HG03095 (cell line): ENCODE measurements around the gene CCDC88C.

Experiments
- ATAC-seq: cut with Tn5 transposase; IDR thresholded peaks from one replicate; pipeline ENCODE4 v1.9.1; 2021; ENCODE audit warnings: moderate library complexity; ENCODE audit not compliant: unreplicated experiment

CCDC88C gene

DNA sequence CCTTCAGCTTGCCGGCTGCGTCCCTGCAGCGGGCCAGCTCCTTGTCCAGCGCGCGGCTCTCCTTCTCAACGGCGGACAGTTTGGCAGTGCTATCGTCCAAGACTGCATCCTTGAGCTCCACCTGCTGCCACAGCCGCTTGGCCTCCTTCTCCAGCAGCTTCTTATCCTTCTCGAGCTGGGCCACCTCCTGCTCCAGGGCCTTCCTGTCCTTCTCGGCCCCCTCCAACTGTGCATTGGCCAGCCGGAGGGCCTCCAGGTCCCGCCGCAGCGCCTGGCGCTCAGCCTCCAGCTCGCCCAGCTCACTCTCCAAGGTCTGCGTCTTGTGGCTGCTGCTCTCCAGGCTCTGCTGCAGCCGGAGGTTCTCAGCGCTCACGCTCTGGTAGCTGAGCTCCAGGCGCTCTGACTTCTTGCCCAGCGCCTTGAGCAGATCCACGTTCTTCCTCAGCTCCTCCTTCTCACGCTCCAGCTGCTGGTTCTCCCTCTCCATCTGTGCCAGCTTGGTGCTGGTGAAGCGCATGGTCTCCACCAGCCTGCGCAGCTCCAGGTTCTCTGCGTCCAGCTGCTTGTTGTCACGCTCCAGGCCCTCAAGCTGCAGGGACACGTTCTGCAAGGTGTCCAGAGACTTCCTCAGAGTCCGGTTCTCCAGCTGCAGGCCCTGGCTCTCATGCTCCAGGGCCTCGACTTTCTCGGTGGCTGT lies 104.3 kb downstream of the CCDC88C start:
- no peak for ATAC-seq

DNA sequence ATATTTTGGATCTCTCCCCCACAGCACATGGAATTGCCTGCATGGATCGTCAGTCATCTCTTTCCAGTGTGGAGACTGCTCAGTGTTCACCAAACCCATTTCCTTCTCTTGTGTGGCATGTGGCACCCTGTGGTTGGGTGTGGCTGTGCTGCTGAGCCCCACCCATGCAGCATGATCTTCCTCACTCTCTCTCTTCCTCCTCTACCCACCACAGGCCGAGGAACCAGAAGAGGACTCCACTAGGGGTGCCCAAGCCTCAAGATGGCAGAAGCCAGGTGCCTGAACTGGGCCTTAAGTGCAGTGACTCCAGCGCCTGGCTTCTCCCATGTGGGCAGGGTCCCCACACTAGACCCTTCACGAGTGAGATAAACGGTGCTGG lies 106.3 kb downstream of the CCDC88C start:
- no peak for ATAC-seq

DNA sequence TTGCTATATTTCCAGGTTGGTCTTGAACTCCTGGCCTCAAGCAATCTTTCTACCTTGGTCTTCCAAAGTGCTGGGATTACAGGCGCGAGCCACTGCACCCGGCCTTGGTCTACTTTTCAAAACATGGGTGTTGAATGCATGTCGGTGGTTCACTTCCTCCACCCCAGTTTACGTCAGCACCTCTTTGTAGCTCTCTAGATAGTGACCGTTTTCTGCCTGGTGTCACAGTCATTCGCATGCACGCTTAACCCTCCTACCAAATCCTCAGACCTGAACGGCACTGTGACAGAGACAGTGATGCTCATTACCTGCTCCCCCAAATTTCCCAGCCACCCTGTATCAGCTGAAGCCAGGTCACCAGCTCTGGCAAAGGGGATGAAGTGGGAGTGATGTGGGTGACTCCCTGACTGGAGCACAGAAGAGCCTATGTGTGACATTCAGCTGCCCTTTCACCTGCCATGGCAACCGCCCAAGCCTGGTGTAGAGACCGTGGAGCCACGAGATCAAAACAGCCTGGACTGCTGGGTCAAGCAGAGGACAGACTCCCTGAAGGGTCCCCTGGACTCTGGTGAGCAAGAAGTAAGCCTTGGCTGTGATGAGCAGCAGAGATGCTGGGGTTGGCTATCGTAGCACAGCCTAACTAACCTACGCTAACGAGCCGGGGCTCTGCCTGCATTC lies 106.9 kb downstream of the CCDC88C start:
- no peak for ATAC-seq

DNA sequence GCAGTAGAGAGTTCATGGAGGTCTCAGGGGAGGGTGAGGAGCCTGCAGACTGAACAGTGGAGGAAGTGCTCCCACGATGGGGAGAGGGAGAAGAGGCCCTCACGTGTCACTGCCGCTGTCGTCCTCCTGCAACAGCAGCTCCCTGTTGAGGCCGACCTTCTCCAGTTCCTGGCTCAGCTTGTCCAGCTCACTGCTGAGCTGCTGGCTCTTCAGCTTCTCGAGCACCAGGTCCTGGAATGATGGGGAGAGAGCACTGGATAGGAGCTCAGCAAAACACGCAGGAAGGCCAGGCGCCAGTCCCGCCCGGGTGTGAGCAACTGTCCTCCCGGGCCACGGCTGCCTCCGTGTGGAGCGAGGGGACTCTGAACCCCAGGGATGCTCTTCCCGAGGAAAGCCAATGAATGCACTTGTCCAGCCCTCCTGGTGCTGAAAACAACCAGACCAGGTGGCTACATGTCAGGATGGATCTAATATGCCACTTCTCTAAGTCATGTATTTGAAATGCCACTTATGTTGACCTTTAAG lies 107.8 kb downstream of the CCDC88C start:
- no peak for ATAC-seq

DNA sequence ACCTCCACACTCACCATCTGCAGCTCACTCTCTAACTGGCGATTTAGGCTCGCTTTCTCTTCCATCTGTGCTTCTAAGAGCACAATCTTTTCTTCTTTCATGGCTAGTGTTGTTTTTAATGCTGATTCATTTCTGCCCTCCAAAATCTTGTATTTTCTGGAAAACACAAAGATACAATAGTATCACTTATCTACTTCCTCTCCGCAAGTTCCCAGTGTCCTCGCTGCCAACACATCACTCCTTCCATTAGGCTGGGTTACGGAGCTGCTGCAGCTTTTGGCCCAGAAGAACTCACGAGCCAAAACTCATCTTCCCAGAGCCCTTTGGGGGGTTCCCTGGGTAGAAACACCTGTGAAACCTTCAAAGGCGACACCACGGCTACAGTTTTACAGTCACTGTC lies 109.3 kb downstream of the CCDC88C start:
- ATAC-seq, result no peak

DNA sequence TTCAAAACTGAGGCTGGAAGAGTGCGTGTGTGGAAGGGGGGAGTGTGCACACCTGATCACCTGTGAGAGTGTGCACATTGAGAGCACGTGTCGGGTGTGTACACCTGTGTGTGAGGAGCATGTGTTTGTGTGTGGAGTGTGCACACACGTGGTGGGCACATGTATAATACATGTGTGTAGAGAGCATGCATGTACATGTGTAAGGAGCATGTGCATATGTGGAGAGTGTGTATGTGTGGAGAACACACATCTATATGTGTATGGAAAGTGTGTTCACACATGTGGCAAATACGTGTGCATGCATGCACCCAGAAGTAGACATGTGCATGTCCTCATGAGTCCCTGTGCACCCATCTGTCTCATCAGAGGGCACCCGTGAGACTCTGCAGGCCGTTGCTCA lies 110.0 kb downstream of the CCDC88C start:
- ATAC-seq, result no peak

DNA sequence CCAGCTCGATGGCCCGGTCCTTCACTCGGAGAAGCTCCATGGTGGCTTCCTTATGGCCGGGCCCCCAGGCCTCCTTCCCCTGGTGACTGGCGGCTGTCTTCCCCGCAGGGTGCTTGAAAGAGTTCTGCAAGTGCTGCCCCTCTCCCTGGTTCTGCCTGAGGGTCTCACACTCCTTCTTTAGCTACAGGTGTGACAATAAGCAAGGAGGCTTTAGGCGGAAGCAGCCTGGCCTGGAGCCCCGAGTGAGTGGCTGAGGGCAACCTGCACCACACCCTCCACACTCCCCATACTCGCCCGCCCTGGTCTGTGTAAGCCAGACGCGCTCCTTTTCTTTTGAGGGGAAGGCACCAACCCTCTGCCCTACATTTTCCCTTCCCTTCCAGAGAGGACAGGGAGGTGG lies 110.6 kb downstream of the CCDC88C start:
- no peak for ATAC-seq

DNA sequence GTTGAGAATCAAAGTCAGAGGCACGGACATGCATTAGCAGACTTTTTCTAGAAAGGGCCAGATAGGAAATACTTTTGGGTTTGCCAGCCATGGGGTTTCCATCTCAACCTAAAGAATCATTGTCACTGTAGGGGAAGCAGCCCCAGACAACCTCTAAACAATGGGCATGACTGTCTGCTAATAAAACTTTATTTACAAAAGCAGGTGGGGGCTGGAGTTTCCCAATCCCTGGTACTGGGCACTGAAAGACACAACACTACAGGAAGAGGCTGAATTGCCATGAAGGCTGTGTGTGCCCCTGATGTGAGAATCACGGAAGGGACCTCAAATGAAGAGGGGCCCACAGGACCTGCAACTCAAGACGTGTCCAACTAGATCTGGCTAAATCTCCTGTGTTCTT lies 111.1 kb downstream of the CCDC88C start:
- no peak for ATAC-seq

DNA sequence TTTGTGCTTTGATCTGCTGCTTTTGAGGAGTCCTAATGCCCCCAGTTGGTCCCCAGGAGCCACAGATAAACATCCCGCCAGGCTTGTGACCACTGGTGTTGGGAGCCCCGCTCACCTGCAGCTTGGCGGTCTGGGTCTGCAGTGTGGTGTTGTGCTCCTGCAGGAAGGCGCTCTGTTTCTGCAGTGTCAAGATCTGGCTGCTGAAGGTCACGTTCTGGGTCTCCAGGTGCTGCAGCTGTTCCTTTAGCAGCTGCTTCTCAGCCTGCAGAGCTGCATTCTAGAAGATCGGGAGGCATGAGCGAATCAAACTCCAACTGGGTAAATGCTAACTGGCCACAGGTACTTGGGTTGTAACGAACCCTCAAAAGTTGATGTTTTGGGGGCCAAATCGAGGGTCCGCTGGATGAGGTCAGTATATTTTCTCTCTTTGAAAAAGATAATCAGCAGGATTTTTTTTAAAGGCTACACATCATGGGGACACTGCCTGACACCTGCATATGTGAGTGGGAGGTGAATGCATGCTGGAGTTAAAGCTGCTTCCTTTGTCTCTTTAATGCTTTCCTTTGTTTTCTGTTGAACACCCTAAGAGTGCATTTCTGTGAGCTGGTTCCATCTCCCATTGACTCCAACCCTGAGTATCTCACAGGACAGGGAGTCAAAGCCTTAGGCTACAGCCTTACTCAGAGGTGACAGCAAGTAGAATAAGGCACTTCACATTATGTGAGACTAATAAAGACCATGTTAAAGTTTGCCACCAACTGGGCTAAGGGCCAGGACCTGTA lies 111.8 kb downstream of the CCDC88C start:
- no peak for ATAC-seq

DNA sequence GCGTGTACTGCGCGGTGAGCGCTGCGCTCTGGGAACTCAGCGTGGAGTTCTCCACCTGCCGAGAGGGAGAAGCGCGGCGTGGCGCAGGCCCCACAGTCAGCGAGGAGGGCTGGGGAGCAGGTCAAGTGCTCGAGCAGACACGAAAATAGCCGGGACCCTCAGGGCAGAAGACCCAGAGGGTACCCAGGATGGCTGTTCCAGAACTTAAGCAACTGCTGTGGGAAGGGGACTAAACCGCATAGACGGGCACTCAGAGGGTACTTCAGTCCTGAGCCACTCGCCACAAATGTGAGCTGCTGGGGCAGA lies 113.7 kb downstream of the CCDC88C start:
- no peak for ATAC-seq

DNA sequence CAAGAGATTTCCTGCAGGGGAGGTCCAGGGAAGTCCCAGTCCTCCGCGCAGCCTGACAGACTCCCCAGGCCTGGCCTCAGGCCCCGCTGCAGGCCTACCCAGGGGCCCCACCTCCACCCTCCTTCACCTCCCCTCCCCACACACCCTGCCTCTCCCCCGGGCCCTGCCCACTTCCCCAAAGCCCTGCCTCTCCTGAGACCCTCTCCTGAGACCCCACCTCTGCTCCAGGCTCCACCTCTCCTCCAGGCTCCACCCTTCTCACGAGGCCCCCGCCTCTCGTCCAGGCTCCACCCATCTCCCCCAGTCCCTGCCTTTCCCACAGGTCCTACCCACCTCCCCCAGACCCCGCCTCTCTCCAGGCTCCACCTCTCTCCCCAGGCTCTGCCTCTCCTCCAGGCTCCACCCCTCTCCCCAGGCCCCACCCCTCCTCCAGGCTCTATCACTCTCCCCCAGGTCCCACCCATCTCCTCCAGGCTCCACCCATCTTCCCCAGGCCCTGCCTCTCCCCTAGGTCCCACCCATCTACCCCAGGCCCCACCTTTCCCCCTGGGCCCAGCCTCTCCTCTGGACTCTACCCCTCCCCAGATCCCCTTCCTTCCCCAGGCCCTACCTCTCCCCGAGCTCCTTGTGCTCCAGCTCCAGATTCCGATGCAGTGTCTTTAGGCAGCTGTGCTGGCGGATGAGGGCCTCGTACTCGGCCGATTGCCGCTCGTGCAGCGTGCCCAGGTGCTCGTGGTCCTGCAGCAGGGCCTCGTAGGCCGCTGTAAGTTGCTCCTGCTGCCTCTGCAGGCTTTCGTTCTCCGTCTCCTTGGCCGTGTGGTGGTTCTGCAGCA lies 114.3 kb downstream of the CCDC88C start:
- ATAC-seq, result peak; percentile 76

DNA sequence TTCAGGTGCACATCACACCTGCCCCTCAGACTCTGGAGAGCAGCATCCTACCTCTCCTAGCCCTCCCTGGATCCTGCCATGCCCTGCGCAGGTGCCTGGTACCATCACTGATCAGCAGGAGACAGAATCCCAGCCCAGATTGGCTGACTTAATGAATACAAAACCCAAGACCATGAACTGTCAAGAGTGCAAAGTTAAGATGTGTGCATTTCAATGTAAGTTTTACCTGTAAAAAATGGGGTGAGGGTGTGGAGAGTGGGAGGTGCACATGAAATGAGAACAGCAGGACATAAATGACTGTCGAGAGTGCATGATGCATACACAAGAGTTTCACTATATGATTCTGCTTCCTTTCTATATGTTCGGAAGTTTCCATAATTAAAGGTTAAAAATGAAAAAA lies 115.2 kb downstream of the CCDC88C start:
- ATAC-seq, result no peak

DNA sequence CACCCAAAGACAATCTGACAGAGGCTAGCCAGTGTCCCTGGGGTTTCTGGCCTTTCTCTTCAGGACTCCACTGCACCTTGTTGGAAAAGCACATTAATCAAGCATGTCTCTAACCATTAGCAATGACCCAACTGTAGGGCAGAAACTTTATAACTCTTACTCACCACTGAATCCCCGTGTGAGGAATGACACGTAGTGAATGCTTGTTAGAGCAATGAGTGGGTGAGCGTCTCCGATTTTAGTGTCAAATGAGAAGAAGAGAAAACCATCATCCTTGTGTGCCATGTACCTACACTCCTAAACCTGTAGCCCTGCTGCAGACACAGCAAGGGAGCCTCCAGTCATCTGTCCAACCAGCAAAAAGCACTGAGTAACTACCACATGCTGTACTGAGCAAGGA lies 116.7 kb downstream of the CCDC88C start:
- ATAC-seq, result no peak

DNA sequence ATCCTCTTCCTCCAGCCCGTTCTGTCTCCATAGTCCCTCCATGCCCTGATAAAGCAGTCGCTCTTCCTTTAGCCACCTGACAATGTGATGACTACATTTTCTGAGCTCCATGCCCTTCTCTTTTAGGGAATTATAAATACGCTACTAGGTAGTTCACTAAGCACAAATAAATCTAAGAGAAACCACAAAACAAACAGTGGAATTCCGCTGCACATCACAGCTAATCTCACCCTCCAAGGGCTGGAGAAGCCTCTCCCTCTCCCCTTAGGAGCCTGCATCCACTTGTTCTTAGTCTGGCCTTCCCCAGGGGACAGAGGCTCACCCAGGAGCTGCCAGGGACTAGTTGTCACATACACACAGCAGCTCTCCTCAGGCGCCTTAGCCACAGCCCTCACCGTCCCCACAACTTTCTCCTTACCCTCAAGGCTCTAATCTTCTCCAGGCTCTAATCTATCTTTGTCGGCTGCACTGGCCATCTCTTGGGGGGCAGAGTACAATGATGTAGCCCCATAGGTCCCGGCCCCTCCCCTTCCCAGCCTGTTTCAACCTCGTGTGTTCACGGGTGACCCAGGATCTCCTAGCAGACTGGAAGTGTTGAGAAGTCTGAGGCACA lies 117.2 kb downstream of the CCDC88C start:
- ATAC-seq, result no peak

DNA sequence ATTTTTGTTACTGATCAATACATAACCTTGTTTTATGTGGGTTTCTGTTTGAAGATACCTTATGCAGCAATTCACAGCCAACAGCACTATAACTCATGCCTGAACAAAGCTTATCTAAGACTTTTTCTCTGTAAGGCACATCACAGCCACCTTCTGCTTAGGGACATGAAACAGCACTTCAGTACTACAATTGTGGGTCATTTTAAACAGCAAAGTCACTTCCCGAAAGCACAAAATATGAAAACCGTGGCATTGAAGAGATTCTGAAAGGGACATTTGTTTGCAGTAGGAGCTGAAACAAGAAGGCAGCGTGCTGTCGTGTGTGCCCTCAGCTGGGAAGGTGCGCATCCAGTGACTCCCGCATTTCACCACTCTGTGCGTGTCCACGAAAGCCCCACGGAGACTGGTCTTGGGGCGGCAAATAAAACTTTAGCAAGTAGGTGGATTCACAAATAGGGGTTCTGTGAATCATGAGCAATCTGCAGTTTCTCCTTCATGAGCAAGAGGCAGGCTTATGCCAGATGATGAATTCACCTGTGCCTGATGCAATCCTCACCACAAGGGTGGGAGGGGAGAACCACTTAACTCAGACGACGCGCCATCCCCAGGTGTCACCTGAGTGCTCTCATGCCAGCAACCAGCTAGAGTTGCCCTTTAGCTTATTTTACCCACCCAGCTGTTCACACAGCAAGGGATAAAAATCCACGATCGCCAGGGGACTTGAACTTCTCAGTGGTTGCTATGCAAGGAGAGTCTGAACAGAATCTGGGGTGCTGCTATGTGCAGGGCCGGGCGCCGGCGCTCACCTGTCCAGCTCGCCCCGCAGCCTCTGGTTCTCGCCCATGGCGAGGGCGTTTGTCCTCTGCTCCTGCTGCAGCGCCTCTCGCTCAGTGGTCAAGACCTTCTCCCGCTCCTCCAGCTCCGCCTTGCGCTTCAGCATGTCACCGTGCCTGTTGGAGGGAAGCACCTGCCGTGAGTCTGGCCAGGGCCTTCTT lies 118.2 kb downstream of the CCDC88C start:
- no peak for ATAC-seq

DNA sequence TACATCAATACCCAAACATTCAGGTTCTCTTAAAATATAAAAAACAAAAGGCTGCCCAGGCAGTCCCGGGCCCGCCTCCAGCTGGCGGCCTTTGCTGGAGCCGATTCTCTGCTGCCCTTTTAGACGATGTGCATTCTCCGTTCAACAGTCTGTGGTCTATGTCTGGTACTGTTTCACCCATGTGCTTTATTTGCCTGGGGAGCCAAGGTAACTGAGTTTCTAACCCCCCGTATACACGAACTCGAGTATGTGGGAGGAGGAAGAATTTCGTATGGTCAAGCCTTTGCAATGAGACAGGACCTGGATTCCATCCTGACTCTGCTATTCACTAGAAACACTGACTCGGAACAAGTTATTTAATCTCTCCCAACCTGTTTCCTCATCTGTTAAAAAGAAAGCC lies 119.0 kb downstream of the CCDC88C start:
- no peak for ATAC-seq

DNA sequence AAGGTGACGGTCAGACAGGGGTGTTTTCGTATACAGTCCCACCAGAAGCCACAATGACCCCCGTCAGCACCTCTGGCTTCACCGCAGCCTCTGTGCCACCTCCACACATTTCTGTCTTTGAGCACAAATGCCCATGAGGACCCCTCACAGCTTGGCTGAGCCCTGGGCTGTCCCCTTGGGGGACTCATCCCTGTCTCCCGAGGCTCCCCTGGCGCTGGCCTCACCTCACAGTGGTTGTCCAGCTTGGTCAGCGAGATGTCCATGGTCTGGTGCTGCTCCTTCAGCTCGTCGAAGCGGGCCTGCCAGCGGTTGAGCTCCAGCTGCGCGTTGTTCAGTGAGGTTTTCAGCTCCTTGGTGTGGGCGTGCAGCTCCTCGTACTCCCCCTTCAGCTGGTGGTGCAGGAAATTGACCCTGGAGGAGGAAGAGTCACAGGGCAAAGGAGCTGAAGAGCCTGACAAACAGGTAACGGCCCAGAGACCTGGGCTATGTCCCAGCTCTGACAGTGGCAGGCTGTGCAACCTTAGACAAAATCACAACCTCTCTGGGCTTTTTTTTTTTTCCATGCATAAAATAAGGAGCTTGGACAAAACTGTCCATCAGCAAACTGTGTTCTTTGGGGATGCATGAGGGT lies 120.4 kb downstream of the CCDC88C start:
- no peak for ATAC-seq

DNA sequence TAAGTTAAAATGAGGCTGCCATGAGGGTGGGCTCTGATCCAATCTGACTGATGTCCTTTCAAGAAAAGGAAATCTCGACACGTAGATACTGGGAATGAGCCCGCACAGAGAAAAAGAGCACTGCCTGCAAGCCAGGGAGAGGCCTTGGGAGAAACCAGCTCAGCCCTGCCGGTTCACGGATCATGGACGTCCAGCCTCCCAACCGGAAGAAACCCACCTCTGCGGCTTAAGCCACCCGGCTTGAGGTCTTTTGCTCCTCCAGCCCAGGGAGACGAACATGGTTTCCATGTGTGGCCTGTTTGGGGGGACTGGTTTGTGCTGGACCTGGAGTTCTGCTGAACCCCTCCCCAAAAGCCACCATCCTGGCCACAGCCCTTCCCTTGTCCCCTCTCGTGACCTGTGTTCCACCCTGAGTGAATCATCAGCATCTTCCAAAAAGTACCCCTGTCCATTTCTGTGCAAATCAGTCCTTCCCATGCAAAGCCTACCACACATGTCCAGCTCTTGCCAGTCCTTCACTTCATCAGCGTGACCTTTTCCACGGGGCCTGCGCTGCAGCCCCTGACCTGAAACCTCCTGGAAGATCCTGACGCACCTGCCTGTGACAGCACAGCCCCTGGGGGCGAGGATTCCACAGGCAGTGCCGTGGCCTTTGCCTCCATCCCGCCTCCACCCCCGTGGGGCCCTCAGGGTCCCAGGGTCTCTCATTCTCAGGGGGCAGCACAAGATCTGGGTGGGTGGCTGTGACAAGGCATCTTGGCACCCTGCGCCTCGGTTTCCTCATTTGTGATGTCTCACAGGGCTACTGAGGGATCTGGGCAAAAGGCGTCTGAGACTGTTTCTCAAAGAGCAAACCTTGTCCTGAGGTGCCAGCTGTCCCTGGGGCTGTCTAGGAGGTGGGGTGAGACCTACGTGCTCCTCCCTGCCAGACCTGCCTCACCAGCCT lies 121.5 kb downstream of the CCDC88C start:
- ATAC-seq, result no peak
